Dermis blood vessel endothelial cell (primary cell): ENCODE measurements around the gene PER2. TPM values are rescaled to one million over a fixed set of nuclear protein-coding genes. Genes with fewer than 3 reads are reported as not detected.
A peak's percentile ranks its signal among the peaks of the same experiment; 100 is the strongest.

Experiments
- DNase-seq: peaks from one replicate; pipeline ENCODE4 v3.0.0; 2010
- total RNA-seq: library from RNA; depleted of rRNA; stranded (reverse); fragments of >200 nt; gene quantifications from 2 replicates; pipeline ENCODE4 v1.2.3, GENCODE V29; 2014

The PER2 gene
- total RNA-seq, 1 donor from 2014 or later = 1.2 TPM

DNA sequence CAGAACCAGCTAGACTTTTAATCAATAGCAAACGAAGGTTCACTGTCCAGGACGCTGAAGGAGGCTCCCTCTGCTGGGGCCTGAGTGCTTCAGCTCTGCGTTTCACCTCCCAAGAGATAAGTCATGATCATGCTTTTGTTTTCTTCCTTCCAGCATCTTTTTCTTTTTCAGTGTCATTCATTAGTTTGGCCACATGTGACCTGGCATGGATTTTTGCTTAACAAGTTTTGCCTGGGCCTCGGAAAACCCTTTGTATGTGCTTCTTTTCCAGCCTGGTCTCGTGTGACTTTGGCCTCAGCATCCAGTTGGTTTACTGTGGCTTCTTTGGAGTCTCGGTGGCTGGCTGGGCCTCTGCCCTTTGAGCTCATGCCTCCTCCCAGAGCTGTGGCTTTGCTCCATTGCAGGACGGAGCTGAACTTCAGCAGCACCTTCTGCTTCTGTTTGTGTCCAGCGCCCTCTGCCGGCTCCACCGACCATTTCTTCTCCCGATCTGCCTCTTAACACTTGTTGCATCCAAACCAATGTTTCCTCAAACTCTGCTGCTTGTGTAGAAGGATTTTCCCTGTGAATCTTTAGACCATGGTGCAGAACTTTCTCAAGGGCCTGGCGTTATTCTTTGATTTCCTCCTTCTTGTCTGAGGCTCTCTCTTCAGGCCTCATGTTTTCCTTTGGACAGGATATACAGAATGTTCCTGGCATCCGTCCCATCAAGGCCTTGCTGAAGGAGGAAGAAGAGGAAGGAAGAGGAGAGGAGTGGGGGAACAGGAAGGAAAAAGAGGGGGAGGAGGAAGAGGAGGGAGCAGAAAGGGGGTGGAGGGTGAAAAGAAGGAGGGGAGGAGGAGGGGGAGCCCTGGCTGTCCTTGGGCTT is 25.0 kb downstream of the PER2 start:
- DNase-seq = peak; percentile 95

DNA sequence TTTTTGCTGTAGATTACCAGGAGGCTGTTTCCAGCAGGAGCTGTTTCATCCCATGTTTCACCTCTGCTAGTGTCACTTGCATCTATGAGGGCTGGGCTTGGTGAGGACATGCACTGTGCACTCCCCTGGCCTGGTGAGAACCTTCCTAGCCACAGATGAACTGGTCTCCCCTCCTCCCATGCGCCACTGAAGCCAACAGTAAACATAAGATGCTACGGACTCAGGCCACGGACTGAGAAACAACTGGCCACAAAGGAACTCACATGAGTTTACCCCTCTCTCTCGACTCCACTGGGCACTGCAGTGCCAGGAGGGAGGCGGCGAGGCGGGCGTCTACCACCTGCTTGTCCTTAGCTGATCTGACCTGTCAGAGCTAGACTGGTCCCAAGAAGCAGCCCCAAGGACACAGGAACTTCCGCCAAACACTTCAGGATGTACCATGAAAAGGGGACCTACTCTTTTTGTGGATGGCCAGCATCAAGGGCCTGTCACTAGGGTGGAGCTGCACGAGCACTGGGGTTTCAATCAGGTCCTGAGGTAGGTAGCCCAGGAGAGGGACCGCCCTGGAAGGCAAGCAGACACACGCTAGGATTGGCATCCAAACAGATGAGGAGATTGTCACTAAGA is 25.8 kb downstream of the PER2 start:
- no peak for DNase-seq

DNA sequence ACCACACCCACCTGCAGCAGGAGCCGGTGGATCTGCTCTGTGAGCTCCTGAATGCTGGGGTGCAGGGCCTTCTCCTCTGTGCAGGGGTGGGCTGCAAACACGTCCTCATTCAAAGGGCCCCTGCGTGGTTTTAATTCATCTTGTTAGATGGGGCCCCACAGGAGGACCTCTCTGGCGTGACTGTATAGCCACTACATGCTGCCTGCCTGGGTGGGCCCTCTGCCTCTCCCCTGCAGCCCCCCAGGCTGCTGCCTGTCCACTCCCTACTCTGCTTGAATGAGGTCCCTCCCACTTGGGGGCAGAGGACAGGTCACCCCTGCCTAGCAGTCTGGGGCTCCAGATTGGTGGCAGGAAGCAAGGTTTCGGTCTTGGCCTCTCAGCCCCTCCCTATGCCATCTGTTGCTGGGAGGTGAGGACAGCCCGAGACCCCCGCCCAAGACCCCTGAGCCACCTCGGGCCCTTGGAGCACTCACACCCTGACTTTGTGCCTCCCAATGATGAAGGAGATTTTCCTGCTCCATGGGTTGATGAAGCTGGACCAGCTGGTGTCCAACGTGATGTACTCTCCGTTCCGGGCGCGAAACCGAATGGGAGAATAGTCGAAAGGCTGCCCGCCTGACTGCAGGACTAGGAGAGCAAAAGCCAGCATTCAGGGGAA is 26.6 kb downstream of the PER2 start:
- DNase-seq = no peak

DNA sequence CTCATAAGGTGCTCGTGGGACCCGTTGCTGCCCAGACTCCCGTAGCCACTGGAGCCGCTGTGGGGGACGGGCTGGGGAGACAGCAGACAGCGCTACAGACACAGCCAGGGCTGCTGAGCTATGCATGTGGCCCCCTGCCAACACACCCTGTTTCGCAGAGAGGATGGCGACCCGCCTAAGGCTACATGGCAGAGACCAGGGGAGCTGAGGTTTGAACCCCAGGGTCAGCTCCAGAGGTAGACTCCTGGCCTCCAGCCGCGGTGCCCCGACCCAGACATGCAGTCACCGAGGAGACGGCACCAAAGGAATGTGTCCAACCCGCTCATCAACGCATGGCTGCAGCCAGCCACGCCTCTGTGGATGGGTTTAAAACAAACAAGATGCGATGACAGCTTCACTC is 27.5 kb downstream of the PER2 start:
- DNase-seq = no peak

DNA sequence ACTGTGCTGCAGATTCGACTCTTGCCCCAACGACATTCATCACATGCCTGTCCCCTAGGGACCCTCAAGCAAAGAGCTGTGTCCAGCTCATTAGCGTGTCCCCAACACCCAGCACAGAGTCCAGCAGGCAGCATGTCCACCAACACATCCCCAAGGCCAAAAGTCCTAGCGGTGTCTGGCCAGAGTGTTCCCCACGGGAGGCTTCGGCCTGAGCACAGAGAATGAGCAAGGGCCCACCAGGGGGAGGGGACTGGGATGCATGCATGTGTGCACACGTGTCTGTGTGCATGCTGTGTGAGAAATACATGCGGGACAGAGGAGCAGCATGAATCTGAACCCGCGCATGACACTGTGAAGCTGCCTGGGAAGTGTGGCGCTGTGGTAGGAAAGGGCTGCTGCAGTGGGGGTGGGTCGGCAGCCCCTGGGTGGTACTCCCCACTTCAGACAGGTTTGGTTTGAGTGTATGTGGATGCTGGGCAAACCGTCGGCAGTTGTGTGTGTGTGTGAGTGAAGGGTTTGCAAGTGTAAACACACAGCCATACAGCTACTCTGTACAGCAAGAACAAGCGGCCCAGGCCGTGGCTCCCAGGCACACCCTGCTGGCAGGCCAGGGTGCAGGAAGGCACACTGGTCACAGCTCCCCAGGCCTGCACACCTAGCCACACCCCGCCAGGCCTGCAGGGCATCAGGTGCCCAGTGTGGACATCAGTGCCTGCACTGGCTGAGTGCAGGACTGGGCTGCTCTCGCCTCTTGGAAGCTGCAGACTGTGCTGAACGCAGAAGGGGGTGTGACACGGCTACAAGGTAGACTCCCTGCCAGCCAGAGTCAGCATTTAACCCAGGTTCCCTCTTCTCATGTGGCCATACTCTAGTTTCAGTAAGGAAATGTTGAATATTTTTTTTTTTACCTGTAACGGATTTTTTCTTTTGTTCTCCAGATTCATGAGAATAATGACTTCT is 29.1 kb downstream of the PER2 start:
- no peak for DNase-seq

DNA sequence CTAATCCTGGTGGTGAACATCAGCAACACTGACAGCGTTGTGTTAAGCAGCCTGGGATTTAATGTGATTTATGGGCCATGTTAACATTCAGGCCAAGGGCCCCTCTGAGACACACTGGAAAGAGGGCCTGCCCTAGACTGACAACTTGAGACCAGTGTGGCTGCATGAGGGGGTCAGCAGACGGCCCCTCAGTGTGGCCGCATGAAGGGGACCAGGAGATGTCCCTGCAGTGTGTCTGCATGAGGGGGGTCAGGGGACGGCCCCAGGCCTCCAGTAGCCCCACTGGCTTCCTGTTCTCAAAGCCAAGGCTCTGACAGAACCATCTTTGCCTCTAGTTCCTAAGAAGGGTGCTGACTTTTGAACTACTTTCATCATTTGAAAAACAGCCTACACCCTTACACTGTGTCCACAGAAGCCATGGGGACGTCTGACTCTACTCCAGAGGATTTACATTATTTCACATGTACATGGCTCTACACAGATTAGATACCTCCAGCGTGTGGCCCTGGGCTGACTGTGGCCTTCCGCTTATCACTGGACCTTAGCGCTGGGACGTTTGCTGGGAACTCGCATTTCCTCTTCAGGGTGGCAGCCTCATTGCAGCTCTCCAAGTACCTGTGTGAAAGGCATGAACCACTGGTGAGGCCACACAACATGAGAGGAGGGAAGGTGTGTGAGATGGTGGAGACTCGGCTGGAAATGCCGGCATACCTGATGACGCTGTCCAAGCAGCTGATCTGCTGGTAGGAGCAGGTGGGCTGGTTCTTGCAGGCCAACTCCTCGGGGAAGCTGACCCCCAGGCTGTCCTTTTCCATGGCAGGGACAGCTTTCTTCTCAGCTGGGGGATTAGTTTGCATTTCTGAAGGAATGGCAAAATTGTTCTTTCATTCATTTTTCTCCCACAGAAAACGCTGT is 30.4 kb downstream of the PER2 start:
- no peak for DNase-seq

DNA sequence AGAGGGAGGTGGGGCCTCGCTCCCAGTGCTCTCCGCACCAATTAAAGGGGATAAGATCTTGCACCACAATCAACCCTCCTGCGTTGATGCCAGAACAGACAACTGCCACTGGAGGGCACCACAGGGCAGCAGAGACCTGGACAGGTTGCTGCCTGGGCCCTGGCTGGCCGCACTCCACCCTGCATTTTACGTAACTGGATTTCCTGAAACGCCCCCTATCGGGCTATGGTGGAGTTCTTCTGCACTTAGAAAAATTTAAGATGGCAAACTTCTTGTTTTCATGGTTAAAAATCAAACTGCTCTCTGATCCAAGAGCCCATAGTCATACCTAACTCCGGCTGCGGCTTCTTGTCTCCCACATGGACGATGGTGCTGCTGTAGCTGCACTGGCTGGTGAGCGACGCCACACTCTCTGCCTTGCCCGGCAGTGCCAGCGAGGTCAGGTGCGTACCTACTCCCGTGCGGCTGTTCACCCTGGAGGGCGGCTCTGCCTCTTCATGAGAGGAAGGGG is 31.8 kb downstream of the PER2 start:
- DNase-seq = peak; percentile 94

DNA sequence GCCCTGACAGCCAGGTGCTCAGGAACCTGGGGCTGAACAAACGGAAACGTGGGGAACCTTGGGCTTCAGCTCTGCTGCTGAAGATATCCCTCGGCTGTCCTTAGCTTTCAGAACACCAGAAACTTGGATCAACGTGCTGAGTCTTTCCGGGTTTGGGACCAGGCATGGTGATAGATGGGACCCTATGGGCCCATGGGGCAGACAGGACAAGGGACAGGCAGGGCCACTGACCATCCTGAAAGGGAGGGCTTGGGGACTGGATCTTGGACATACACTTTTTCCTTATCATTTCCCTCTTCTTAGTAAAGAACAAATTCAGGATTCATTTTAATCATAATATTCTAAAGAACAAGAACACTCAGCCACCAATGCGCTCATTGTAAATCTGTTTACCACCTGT is 32.3 kb downstream of the PER2 start:
- DNase-seq = no peak

DNA sequence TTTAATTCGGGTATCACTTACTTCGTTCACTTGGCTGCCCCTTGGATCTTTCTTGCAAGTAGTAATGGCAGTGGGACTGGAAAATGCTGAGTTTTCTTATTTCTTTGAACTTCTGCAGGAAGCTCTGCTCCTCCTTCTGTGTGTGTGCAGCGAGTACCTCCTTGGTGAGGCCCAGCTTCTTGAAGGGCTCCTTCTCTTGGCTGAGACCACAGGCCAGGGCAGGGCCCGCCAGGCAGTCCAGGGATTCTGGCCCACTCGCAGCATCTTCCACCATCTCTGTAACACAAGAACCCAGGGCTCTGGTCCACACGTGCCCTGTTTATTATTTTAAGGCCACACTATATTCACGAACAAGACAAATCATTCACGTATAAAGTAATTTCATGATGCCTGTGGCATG is 32.8 kb downstream of the PER2 start:
- no peak for DNase-seq

DNA sequence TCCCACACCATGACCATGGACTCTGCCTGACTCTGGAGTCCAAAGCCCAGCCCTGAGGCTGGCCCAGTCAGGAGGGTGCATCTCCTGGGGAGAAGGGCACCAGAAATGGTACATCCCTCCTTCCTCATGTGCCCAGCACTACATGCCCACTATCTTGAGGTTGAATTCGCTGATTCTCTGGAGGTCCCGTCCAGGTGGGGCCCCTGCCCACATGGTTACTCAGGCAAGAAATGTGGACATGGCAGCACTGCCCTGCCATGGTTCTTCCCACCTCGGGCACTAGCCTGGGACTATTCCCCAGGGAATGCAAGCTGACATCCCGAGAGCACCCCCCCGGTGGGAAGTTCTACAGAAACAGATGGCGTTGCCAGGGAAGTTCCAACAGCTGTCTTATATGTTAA is 33.3 kb downstream of the PER2 start:
- DNase-seq = no peak

DNA sequence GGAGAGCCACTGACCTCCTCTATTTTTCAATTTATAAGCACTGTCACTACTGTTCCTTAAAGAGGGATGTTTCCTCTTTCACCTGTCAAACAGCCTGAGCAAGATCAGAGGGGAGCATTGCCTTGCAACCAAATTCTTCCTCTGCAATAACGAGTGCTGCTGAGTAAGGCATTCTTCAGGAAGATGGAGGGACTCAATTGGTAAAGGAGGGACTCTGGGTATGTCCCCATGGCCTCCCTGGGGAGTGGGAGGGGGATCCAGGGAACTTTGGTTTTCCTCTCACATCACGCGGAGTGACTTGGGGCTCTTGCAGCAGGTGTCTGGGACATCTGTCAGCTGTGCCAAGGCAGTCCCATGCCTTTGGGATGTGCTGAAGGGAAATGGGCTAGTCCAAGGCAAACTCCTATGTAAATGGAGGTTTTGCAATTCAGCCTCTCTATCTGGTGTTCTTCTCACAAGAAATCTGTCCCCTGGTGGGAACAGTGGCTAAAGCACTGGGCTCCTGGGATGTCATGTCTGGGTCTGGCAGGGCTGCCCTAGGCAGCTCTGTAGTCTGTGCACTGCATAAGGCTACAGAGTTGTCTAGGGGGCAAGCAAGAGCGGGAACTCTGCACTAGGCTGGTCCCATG is 34.2 kb downstream of the PER2 start:
- no peak for DNase-seq

DNA sequence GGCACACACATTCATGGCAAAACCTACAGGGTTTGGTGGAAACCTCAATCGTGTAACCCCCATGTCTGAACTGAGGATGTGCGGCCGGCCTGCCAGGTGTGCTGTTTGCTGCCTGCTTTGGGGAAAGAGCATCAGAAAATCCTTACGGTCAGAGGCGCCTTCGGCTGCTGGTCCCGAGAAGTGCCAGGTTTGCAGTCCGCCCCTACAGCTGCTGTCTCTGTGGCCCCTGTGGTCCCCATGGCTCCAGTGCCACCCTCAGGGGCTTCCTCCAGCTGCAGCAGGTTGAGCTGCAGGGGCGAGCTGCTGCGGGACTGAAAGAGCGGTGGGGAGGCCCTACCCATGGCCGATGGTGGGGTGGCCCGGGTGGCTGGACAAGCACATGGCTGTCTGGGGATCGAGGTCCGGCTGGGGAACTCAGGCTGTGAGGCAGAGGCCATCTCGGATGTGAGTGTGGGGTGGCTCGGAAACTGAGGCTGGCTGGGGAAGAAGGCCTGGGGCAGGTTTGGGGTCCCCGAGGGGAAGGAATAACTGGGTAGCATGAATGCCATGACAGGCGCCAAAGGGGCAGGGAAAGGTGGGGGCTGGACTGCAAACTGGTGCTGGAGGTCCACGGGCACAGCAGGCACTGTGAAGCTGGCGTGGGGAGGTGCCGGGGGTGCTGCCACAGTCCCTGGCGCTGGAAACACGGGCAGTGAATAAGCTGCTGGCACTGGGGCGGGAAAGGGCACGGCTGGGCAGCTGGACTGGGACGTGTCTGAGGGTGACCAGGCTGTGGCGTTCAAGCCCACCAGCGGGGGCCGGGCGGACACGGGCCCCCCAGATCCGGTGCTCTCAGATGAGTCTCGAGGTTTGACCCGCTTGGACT is 35.4 kb downstream of the PER2 start:
- no peak for DNase-seq

DNA sequence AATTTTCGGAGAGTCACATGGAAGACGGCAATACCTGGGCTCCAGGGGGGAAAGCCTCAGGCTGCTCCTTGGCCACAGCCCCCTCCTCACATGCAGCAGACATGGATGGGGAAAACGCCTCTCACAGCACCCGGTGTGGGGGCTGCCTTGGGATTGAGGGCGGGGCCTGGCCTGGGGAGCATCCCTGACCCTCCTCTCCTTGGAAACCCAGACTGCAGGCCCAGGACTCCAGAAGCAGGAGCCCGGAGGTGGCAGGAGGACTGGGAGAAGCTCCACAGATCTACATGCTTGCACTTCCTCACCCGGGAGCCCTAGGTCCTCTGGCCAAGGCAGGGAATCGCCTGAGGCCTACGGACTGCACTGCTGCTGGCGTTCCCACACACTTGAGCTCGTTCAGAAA is 36.4 kb downstream of the PER2 start:
- DNase-seq = no peak

DNA sequence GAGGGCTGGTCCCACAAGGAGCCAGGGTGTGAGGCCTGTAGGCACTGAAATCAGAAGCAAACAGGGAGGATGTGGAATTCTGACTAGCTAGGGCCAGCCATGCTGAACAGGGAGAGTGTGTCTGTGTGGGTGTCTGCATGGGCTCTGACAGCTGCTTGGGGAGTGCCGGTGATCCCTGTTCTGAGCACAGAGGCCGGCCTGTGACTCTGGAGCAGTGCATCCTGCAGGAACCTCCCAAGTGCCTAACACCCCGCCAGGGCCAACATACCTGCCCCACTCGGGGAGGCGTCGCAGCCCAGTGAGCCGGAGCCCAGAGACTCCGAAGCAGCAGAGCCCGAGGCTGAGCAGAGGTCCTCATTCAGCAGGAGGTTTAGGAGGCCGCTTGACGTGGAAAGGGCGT is 37.1 kb downstream of the PER2 start:
- DNase-seq = no peak

DNA sequence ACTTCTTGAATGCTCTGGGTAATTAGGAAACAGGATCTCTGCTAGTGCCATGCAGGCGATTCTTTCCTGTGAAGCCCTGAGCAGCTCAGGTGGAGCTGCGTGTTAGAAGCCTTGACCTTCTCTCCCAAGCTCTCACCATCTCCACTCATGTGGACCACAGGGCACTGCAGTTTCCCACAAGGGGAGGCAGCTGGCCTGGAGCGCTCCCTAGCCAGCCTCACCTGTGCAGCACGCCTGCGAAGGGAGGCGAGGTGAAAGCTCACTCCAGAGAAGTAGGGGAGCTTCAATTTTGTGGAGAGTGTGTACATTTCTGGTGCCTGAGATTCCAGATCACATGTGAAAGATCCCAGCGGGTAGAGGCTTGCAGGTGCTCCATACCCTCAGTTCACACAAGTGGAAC is 37.5 kb downstream of the PER2 start:
- no peak for DNase-seq

DNA sequence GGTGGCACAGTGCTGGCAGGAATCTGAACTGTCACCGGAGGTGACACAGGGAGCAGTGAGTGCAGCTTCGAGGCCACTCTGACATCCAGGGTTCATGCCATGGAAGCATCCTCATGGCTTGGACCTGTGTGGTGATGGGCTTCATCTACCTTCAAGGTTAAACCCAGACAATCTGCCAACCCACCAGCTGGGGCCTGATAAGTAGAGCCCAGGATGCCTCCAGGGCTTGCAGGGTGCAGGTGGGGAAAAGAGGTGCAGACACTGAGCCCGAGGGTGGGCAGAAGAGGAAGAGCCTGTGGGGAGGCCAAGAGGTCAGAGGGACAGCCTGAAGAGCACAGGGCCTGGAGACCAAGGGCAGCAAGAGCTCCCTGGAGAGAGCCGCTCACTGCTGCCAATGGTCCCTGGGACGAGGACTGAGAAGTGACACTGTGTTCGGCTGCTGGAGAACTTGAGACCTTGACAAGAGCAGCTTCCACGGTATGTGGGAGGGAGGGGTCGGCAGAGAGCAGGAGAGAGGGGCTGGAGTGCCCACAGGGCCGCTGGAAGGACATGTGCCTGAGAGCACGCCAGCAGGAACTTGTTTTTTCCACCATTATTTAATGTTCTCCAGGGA is 40.5 kb downstream of the PER2 start:
- no peak for DNase-seq

DNA sequence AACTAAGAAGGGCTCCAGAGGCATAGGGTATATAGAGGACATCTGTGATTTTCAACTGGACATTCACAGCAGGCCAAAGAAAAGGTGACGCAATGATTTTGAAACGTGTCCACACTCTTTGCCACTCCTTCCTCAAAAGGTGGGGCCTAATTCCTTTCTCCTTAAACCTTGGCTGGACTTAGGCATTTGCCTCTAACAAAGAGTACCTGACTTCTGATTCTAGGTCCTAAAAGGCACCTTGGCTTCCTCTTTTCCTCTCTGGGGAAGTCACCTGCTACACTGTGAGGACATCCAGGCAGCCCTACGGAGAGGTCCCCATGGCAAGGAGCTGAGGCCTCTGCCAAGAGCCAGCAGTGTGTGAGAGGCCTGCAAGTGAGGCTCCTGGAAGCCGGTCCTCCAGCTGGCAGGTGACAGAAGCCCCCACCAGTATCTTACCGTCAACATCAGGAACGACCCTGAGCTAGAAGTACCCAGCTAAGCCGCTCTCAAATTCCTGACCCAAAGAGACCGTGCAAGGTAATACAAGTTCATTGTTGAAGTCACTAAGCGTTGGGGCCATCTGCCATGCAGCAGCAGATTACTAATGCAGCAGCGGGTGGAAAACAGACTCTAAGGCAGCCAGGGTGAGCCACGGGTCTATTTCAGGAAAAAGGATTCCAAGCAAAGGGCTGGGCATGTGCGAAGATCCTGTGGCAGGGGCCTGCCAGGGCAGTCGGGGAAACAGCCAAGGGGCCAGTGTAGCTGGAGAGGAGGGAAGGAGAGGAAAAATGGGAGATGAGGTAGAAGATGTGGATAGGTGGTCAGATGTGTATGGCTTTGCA is 41.2 kb downstream of the PER2 start:
- DNase-seq = no peak

DNA sequence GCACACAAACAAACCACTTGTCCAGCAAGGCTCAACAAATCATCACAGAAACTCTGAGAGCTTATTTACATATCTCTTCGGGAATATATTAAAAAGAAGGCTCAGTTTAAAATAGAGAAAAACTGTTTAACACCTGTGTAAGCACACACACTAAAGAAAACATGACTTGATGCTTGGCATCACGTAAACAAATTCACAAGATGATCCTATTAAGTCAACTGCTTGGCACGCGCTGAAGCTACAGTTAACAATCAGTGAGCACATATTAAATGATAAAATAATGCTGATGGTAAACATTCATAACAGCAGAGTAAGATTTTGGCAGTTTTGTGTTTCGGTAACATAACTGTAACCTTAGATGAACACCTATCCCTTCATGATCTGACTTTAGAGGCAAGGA is 44.3 kb downstream of the PER2 start:
- no peak for DNase-seq
